DMS114 treated with DMSO at 0.1 percent for 48 hours (cell line): ENCODE results near the gene DENND4C.
"Not testable (repeated sequence)": the region's sequence is repeated elsewhere in the genome, so short reads cannot be mapped to it uniquely, and the experiment has no call there.

ENCODE experiments used
- DNase-seq: peaks from one replicate; lab custom pipeline; 2025; ENCODE audit not compliant: unreplicated experiment; lab: John Stamatoyannopoulos, UW

The DENND4C gene

DNA sequence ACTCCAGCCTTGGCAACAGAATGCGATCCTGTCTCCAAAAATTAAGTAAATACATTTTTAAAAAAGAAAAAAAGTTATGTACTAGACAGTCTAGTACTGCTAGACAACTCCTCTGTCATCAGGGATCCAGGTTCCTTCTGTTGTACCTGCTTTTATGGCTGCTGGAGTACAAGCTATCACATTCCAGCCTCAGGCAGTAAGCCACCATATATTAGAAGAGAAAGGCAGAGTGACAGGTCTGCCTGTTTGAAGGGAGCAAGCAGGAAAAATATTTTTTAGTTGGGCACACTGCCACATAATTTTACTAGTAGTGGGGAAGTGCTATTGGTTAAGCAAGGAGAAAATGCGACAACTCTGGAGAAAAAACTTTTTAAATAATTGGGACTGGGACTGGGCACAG, 138.6 kb downstream of the DENND4C start:
- DNase-seq: no peak

DNA sequence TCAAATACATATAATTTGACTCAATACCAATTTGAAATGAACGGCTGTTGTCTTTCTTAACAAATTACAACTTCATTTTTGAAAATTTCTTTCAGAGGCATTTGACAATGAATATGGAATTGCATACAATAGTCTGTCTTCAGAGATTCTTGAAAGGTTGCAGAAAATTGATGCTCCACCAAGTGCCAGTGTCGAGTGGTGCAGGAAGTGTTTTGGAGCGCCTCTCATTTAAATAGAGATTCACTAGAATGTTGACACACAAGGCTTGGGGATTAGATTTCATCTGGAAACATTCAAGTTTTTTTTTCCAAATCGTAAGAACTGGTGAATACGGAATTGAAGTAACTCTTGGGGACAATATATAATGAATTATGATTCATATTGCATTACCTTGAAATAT, 141.4 kb downstream of the DENND4C start:
- DNase-seq: peak; percentile 9

DNA sequence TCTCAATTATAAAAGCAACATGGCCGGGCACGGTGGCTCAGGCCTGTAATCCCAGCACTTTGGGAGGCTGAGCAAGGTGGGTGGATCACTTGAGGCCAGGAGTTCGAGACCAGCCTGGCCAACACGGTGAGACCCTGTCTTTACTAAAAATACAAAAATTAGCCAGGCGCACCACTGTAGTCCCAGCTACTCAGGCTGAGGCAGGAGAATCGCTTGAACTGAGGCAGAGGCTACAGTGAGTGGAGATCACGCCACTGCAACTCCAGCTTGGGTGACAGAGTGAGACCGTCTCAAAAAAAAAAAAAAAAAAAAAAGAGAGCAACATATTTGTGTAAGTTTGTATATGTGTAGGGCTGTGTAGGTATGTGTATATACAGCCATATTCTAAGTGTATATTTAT, 142.1 kb downstream of the DENND4C start:
- DNase-seq: no peak

DNA sequence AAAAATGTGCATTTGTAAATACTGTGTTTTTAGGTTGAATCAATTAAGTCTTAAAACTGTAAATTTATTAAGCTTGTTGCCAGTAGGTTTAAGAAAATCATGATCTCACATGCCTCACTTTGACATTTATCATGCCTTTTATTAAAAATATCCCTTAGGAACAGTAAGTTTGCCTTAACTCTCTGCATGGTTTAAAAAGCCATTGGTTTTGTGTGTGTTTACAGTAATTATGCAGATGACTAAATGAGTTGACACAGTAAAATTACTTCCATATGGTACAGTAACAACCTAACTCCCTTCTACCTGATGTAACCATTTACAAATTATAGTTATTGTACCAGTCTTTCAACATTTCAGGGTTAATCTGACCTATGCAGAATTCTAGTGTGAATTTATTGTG, 143.0 kb downstream of the DENND4C start:
- no peak for DNase-seq

DNA sequence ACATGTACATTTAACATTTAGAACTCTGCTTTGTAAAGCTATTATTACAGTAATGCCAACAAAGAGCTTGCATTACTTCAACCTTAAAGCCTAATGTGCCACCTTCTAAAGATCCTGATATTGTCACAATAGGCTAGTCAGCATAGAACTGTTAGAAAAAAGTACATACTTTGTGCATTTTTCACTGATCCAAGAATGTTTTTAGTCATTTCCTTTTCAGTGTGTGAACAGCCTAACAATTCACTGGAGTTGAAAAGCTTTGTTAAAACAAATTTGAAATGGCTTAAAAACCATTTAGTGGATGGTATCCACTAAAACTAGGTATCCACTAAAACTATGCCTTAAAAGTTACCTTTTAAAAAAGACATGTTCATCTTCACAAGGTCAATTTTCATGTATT, 145.0 kb downstream of the DENND4C start:
- DNase-seq: no peak

DNA sequence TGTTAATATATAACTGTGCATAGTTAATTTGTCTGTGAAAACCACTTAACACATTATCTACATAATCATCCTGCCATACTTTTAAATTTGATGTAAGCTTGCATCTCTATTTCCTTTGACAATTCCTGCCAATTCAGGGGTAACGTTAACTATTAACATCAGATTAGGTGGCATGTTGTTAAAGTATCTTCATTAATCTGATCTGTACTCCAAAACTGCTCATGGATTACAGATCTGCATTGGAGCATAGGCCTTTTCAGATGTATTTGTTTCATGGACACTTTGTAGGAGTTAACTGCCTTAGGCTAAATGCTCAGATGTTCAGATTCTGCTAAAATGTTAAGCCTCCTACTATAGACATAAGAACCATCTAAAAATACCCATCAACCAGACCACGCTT, 146.4 kb downstream of the DENND4C start:
- no peak for DNase-seq

DNA sequence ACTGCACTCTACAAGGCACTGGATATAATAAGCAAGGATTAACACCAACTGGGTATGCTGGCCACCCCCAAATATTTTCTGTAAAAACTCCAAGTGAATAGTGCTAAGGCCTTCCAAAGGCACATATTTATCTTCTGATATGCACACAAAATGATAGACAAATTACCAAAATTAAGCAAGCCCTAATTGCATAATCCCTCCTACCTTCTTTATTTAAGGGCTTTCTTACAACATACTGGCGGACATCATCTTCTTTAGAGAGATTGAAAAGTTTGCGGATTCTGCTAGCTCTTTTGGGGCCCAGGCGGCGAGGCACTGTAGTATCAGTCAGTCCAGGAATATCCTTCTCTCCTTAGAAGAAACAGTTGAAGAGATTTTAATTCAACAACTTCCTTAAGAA, 147.7 kb downstream of the DENND4C start:
- DNase-seq: no peak

DNA sequence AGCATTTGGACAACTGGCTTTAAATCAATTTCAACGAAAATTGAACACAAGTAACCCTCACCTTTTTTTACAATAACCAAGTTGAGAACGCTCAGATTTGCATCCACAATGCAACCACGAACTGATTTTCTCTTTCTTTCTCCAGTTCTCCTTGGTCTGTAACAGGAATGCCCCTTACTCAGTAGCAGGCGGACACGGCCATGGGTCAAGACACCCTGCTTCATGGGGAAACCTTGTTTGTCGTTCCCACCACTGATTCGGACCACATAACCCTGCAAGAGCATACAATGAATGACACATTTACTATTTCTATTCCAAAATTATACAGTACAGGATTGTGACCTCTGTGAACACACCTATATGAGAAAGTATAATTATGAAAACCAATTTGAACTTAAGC, 148.2 kb downstream of the DENND4C start:
- no peak for DNase-seq

DNA sequence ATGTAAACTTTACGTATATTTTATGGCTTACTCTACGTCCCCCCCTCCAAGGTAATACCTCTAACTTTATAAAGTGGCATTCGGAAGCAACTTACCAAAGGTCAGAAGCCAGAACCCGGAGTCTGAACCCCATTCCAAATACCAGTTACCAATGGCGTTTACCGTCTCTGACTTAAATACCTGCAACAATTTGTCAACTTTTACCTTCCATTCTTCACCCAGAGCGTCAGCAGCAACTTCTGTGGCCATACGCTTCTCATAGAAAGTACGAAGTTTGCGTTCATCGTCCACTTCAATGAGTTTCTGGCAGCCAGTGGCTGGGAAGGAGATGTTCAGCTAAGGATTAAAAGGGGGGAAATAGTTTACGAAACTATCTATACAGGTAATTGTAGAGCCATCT, 148.8 kb downstream of the DENND4C start:
- DNase-seq: no peak

DNA sequence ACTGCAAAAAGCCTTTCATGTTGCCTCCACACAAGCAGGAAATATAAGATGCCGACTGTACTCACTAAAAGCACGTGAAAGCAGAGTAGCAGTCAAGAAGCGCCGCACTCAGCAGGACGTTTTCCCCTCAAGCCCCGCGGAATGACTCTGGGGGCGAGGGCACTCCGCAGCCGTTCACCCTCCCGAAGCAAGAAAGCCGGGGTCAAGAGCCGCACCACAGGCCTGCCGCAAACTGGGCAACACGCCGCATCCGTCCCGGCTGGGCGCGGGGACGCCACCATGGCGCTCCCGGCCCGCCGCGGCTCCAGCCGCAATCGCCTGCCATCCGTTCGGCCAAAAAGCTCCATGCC, 149.2 kb downstream of the DENND4C start:
- no peak for DNase-seq

DNA sequence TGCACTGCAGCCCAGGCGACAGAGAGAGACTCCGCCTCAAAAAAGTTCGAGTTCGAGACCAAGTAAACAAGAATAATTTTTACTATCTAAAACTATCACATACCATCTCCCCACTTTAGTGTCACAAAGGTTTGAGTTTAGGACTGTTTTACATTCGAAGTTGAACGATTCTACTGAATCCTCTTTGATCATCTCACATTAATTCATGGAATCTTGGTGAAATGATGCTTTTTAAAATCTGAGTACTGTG, 150.3 kb downstream of the DENND4C start:
- no peak for DNase-seq

DNA sequence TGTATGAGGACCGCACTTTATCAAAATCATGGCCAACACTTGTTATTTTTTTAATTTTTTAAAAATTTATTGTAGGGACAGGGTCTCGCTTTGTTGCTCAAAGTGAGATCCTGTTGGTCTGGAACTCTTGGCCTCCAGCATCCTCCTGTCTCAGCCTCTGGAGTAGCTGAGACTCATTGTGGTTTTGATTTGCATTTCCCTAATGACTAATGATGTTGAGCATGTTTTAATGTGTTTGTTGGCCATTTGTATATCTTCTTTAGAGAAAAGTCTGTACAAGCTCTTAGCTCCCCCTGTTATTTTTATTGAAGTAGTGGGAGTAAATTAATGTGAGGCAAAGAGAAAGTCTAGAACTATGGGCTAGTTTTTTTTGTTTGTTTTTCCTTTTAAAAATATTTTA, 151.2 kb downstream of the DENND4C start:
- DNase-seq: no peak

DNA sequence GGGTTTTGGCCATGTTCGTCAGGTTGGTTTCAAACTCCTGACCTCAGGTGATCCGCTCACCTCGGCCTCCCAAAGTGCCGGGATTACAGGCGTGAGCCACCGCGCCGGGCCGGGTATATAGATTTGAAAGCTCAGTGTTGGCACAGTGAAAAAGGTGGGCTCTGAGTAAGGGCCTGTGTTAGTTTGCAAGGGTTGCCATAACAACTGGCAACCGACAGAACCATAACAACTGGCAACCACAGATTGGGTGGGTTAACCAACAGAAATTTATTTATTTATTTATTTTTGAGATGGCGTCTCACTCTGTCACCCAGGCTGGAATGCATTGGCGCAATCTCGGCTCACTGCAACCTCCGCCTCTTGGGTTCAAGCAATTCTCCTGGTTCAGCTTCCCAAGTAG, 154.7 kb downstream of the DENND4C start:
- not testable (repeated sequence) for DNase-seq

DNA sequence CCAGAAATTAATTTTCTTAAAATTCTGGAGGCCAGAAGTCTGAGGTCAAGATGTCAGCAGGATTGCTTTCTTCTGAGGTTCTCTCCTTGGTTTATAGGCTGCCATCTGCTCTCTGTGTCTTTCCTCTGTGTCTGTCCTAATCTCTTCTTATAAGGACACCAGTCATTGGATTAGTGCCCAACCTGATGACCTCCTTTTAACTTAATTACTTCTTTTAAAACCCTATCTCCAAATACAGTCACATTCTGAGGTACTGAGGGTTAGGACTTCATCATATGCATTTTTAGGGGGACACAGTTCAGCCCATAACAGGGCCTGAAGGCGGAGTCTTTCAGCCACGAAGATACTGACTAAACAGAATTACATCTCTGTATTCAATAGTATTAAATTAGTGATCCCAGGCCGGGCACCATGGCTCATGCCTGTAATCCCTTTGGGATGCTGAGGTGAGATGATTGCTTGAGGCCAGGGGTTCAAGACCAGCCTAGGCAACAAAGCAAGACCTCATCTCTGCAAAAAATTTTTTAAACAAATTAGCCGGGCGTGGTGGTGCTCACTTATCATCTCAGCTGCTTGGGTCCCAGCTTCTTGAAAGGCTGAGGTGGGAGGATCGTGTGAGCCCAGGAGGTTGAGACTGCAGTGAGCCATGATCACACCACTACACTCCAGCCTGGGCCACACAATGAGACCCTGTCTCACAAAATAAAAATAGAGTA, 155.5 kb downstream of the DENND4C start:
- no peak for DNase-seq

DNA sequence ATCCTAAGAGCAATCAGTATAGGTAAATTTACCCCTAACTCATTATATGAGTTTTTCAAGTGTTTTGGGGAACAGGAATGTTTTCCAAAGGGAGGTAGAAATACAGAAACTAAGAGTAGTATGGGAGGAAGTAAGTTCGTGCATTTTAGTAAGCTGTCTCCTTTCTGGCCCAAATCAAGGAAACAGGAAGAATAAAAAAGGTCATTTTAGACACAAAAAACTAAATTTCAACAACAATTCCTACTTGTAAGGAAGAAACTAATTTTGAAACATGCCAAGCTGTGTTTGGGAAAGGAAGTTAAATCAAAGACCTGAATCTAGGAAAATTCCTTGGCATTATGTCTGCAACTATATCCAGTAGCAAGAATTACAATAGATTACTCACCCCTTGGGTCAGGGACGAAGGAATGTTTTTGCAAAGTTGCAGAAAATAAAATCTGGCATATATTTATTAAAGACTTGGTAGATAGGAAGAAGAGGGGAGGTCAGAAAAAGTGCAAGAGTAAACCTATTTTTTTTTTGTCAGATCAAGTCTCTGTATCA, 156.1 kb downstream of the DENND4C start:
- no peak for DNase-seq

DNA sequence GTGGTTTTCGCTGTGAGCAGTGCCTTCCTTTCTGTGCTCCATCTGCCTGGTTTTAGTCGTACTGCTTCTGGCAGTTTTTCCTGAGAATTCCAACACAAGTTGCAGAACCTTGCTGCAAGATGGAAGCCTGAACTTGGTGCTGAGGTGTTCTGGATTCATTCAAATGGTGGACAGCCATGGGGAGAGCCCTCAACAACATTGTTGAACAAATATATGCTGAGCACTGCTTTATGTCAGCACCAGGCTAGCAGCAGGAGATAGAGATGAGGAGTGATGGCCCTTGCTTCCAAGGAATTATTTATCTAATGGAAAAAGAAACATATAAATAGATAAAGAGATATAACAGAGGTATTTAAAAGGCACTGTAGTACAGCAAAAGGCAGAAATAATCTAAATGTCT, 156.8 kb downstream of the DENND4C start:
- DNase-seq: no peak

DNA sequence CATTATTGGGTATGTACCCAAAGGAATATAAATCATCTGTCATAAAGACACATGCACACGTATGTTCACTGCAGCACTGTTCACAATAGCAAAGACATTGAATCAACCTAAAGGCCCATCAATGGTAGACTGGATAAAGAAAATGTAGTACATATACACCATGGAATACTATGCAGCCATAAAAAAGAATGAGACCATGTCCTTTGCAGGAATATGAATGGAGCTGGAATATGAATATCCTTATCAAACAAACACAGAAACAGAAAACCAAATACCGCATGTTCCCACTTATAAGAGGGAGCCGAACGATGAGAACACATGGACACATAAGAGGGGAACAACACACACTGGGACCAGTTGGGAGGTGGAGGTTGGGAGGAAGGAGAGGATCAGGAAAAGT, 159.0 kb downstream of the DENND4C start:
- DNase-seq: not testable (repeated sequence)

DNA sequence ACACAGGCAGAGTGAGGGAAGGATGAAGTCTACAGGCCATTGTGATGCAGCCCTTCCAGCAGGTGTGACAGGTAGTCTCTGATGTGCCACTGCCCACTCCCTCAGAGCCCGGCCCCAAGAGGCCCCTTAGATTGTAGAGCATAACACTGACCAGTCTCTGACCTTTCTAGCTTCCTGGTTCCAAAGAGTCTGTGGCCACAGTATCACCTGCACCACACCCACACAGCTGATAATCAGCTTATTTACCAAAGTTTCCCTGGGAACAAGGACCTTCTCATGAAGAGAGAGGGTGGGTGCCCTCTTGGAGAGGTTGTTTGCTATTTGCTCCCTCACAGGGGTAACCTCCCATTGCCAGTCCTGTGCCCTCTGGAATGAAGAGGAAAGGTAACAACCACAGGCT, 167.4 kb downstream of the DENND4C start:
- DNase-seq: no peak

DNA sequence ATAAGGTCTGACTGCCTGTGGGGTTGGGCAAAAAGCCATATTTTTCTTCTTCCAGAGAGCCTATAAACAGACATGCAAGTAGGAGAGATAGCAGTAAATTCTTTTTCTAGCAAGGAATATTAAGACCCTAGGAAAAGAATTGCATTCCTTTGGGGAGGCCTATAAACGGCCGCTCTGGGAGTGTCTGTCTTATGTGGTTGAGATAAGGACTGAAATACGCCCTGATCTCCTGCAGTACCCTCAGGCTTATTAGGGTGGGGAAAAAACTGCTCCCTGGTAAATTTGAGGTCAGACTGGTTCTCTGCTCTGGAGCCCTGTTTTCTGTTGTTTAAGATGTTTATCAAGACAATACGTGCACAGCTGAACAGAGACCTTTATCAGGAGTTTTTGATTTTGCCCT, 172.7 kb downstream of the DENND4C start:
- DNase-seq: not testable (repeated sequence)

DNA sequence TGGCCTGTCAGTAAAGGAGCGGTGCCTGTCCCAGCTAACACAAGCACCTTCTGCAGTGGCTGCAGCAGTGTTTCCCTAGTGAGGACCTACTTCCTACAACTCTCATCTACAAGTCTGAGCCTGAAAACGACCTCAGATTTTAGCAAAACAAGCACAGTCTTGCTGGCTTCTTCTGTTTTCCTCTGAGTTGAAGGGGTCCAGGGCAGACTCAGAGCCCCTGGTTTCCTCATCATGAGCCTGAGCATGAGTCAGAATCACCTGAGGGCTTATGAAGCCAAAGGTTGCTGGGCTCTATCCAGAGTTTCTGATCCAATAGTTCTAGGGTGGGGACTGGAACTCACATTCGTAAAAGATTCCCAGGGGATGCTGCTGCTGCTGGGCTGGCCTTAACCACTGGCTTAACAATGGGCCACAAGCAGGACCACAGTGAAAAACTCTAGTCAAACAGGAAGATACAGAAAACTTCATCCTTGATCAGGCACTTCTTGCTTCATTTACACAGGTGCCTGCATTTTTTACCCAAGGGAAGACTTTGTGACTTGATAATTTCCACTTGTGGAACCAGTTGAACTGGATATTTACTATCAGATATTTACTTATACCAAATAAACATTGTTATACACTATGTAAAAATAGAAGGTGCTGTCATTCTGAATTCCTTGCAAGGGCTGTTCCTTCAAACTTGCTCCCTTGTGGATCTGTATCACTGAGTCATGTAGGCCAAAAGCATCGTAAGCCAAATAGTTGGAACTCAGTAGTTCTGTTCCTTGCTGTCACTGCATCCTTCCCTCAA, 174.0 kb downstream of the DENND4C start:
- DNase-seq: no peak

DNA sequence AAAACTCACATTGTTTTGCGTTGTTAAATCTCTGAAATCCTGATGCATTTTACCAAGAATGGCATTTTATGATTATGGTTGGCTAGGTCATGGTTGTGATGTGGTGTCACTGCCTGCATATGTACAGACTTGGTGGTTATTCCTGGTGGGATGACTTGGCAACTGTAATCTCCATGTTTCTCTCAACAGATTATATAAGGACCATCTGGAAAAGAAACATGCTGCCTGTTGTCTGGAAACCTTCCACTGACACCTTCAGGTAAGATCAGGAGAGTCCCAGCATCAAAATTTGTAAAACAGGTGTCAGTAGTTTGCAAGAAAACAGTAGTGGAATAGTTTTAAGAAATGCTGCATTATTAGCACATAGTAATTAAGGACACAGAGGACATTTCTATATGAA, 175.3 kb downstream of the DENND4C start:
- DNase-seq: no peak

DNA sequence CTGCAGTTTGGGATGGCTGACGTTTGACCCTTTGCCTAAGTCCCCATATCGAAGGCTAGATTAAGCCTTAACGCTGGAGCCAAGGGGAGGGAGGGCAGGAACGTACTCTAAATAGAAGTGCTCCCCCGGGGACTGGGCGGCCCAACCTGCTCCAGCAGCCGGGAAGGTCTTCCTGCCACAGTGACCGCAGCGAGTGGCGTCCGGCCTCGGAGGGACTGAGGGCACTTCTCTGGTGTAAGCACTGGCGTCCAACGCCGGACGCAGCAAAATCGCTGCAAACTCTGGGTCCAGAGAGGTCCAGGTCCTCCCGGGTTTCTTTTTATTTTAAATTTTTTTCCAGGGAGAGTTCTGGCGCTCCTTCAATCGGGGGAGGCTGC, 177.8 kb downstream of the DENND4C start:
- no peak for DNase-seq
